ENCODE results near the gene VAMP2. TPM values are rescaled to one million over a fixed set of nuclear protein-coding genes. Genes with fewer than 3 reads are reported as not detected.

The VAMP2 gene
- total and polyA plus RNA-seq, 10 of the 15 experiments (the other 5 are each of a cell fraction or from before 2014, with no cell fraction given) = 3.0 to 35.2 (median 25.0) TPM

GRCh38 chr17:8119581-8120519 lies 42.9 kb downstream of the VAMP2 start (continued):
- TF ChIP-seq ATF3 (IDR thresholded peaks at IDR 0.05; ENCODE audit: borderline replicate concordance, extremely low read depth, low read depth, low read length) (no peak), YY1 (IDR thresholded peaks at IDR 0.05; ENCODE audit: low read depth, low read length) (peak; percentile 74), REST (IDR thresholded peaks at IDR 0.05; ENCODE audit: low read depth, low read length) (no peak), NRF1 (conservative IDR thresholded peaks at IDR 0.05; ENCODE audit: low read depth, low read length) (no peak), GABPA (IDR thresholded peaks at IDR 0.05; ENCODE audit: low read depth) (peak; percentile 62; the same call in 1 of the 2 replicates), PAX8 (IDR thresholded peaks at IDR 0.05) (no peak), PBX3 (IDR thresholded peaks at IDR 0.05; ENCODE audit: insufficient replicate concordance, low read depth, low read length) (no peak), RB1 (IDR thresholded peaks at IDR 0.05; ENCODE audit: borderline replicate concordance) (0 out of 2 replicates have a peak, but pooled peaks have one; percentile 21), CEBPB (IDR thresholded peaks at IDR 0.05; ENCODE audit: borderline replicate concordance in 1 of 2, low read depth in 2 of 2, low read length in 2 of 2) (no peak), RFX5 (IDR thresholded peaks at IDR 0.05; ENCODE audit: low read depth, low read length) (no peak), MEF2A (IDR thresholded peaks at IDR 0.05; ENCODE audit: insufficient read depth, low read depth, low read length) (0 out of 2 replicates have a peak, but pooled peaks have one; percentile 19), CUX1 (IDR thresholded peaks at IDR 0.05; ENCODE audit: insufficient replicate concordance, low read depth, low read length) (no peak), ZZZ3 (IDR thresholded peaks at IDR 0.05; ENCODE audit: control insufficient read depth, insufficient read length, low read depth) (no peak), CTCF (IDR thresholded peaks at IDR 0.05 in 2 of 3, conservative IDR thresholded peaks at IDR 0.05 in 1 of 3; ENCODE audit: control insufficient read depth in 2 of 3, extremely low read depth in 1 of 3, insufficient read depth in 1 of 3, low read depth in 3 of 3, low read length in 3 of 3) (no peak), SMARCA5 (IDR thresholded peaks at IDR 0.05) (peak; percentile 97)

Data from GM12878 (cell line).